ENCODE measurements around the gene ITPRID2. TPM values are rescaled to one million over a fixed set of nuclear protein-coding genes. Genes with fewer than 3 reads are reported as not detected.

Gene ITPRID2
- total RNA-seq, 1 experiment from 2014 or later = 109 TPM

GRCh38 chr2:181879295-181879694 lies 12.2 kb upstream of the ITPRID2 start:
- DNase-seq (ENCODE audit: low spot score) = no peak

- DNase-seq (ENCODE audit: low spot score) = no peak
Observed at GRCh38 chr2:181882246-181883020, 9.1 kb upstream of the ITPRID2 start.

GRCh38 chr2:181884601-181885000 lies 6.9 kb upstream of the ITPRID2 start:
- DNase-seq (ENCODE audit: low spot score) = no peak

- no peak for DNase-seq (ENCODE audit: low spot score)
Observed at GRCh38 chr2:181885096-181885495, 6.4 kb upstream of the ITPRID2 start.

- DNase-seq (ENCODE audit: low spot score) = no peak
Observed at GRCh38 chr2:181886192-181886591, 5.3 kb upstream of the ITPRID2 start.

- DNase-seq (ENCODE audit: low spot score) = no peak
Observed at GRCh38 chr2:181887045-181887444, 4.5 kb upstream of the ITPRID2 start.

- no peak for DNase-seq (ENCODE audit: low spot score)
Observed at GRCh38 chr2:181889776-181890175, 1.8 kb upstream of the ITPRID2 start.

GRCh38 chr2:181890271-181890670 lies 1.3 kb upstream of the ITPRID2 start:
- no peak for DNase-seq (ENCODE audit: low spot score)

- peak; percentile 81 for DNase-seq (ENCODE audit: low spot score)
Observed at GRCh38 chr2:181891966-181892798, 652 bp downstream of the ITPRID2 start.

GRCh38 chr2:181892799-181893435 lies 1.4 kb downstream of the ITPRID2 start:
- DNase-seq (ENCODE audit: low spot score) = peak; percentile 51

- DNase-seq (ENCODE audit: low spot score) = peak; percentile 58
Observed at GRCh38 chr2:181894381-181894780, 2.9 kb downstream of the ITPRID2 start.

GRCh38 chr2:181895818-181896217 lies 4.3 kb downstream of the ITPRID2 start:
- peak; percentile 44 for DNase-seq (ENCODE audit: low spot score)

GRCh38 chr2:181896286-181896685 lies 4.8 kb downstream of the ITPRID2 start:
- peak; percentile 49 for DNase-seq (ENCODE audit: low spot score)

GRCh38 chr2:181900007-181900651 lies 8.6 kb downstream of the ITPRID2 start:
- DNase-seq (ENCODE audit: low spot score) = peak; percentile 49

- DNase-seq (ENCODE audit: low spot score) = no peak
Observed at GRCh38 chr2:181902625-181903024, 11.1 kb downstream of the ITPRID2 start.

- DNase-seq (ENCODE audit: low spot score) = peak; percentile 77
Observed at GRCh38 chr2:181904022-181904632, 12.6 kb downstream of the ITPRID2 start.

- DNase-seq (ENCODE audit: low spot score) = no peak
Observed at GRCh38 chr2:181907057-181907456, 15.5 kb downstream of the ITPRID2 start.

- no peak for DNase-seq (ENCODE audit: low spot score)
Observed at GRCh38 chr2:181907635-181908034, 16.1 kb downstream of the ITPRID2 start.

GRCh38 chr2:181910028-181910831 lies 18.7 kb downstream of the ITPRID2 start:
- no peak for DNase-seq (ENCODE audit: low spot score)

GRCh38 chr2:181911830-181912229 lies 20.3 kb downstream of the ITPRID2 start:
- no peak for DNase-seq (ENCODE audit: low spot score)
